Hematopoietic multipotent progenitor cell (in vitro differentiated cells): ENCODE measurements around the gene LRIG3. TPM values are rescaled to one million over a fixed set of nuclear protein-coding genes. Genes with fewer than 3 reads are reported as not detected.
"Not testable (repeated sequence)": the region's sequence is repeated elsewhere in the genome, so short reads cannot be mapped to it uniquely, and the experiment has no call there.

ENCODE experiments used
- DNase-seq, 3 donors: peaks; one replicate each; pipeline ENCODE4 v3.0.0-alpha.2; 2011 to 2015; ENCODE audit warnings: low read depth in 2 of 3, low spot score in 2 of 3
- total RNA-seq: library from RNA; depleted of rRNA; stranded (reverse); fragments of >200 nt; gene quantifications from one replicate; pipeline ENCODE4 v1.2.3, GENCODE V29; 2012

LRIG3 gene
- total RNA-seq, 1 donor: under 0.01 TPM

DNA sequence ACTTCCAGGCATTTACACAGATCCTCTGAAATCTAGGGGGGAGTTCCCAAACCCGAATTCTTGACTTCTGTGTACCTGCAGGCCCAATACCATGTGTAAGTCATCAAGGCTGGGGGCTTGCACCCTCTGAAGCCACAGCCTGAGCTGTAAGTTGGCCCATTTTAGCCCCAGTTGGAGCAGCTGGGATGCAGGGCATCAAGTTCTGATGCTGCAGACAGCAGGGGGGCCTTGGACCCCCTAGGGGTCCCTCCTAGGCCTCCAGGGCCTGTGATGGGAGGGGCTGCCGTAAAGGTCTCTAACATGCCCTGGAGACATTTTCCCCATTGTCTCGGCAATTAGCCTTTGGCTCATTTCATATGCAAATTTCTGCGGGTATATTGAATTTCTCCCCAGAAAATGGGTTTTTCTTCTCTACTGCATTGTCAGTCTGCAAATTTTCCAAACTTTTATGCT lies 59.5 kb downstream of the LRIG3 start:
- no peak for DNase-seq

DNA sequence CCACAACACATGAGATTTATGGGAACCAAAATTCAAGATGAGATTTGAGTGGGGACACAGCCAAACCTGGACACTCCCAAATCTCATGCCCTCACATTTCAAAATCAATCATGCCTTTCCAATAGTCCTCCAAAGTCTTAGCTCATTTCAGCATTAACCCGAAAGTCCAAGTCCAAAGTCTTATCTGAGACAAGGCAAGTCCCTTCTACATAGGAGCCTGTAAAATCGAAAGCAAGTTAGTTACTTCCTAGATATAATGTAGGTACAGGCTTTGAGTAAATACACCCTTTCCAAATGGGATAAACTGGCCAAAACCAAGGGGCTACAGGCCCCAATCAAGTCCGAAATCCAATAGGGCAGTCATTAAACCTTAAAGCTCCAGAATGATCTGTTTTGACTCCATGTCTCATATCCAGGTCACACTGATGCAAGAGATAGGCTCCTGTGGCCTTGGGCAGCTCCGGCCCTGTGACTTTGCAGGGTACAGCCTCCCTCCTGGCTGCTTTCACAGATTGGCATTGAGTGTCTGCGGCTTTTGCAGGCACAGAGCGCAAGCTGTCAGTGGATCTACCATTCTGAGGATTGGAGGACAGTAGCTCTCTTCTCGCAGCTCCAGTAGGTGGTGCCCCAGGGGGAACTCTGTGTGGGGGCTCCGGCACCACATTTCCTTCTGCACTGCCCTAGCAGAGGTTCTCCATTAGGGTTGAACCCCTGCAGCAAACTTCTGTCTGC lies 60.1 kb downstream of the LRIG3 start:
- no peak for DNase-seq

DNA sequence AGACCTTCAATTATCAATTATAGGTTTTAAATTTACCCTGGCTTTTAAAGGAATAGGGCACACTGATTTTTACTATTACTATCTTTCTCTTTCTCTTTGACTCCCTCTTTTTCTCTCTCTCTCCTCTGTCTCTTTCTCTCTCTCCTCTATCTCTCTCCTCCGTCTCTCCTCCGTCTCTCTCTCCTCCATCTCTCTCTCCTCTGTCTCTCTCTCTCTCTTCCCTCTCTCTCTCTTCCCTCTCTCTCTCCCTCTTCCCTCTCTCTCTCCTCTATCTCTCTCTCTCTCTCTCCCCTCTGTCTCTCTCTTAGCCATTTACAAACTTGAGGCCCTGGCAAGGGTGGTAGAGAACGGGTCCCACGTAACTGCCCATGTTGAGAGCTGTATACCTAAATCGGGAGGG lies 62.3 kb downstream of the LRIG3 start:
- DNase-seq: no peak

DNA sequence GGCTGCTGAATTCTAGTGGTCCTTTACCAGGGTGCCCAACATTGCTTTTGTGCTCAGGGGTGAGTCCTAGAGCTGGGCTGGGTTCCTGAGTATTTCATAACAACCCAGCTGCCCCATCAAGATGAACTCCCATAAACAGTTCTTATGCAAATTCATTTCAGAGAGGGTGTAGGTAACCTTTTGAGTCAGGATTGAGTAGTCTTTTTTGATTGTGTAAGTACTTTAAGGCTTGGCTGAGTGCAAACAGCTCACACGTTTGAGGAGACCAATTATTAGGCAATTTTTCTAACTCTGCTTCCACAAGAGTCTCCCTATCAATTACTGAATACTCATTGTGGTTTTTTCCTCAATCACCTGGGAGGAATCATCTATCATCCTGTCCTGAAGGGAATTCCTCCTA lies 63.1 kb downstream of the LRIG3 start:
- DNase-seq: not testable (repeated sequence)

DNA sequence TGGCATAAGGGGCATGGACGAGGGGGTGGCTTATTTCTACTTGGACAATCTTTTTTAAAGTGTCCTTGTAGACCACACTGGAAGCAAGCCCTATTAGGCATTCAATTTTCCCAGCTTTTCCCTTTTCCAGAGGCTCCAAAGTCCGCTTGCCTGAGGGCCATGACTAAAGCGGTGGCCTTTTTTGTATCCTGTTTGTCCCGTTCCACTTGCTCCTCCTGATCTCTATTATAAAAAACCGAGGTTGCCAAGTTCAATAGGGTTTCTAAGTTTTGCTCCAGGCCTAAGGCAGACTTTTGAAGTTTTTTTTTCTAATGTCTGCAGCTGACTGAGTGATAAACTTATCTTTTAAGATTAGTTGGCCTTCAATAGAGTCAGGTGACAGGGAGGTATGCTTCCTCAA lies 64.7 kb downstream of the LRIG3 start:
- not testable (repeated sequence) for DNase-seq

DNA sequence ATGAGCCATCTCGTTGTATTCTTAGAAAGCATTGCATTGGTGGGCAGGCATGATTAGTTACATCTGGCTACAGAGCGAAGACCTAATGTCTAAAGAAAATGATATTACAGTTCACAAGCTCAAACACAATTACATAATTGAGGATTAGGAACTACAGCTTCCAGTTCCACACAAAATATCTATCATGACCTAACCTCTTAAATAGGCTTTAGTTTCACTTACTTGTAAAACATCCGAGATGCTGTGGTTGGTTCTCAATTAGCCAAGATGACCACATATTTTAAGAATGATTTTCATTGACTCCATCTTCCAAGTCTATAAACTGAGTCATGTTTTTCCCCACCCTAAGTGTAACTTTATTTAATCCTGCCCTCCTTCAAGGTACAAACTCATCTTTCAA lies 69.5 kb downstream of the LRIG3 start:
- DNase-seq: no peak

DNA sequence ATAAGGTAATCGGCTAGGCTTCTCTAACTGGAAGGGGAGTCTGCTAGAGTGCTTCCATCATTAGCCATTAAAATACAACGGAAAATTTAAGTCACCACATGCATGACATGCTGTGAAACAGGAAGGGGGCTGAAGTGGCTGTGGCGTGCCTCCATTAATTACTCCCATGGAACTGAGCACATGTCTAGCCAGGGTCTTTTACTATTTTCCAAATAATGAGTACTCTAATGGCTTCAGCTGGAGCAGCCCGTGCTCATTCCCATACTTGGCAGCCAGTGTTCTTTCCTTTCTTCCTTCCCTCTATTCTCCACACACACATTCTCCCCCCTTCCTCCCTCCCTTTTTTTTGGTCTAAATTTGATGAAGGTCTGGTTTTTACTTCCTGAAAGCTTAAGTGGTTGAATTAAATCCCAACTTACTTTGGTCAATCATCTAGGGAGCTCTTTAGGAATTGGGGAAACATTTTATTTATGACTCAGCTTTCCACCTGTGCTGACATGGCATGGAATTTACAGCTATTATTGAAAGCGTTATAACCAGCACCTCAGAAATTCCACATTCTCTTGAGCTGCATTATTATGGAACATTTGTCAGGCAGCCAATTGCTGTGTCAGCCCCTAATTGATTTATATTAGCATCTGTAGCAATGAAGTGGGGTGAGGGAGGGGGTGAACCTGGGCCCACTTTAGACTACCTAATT lies 72.3 kb downstream of the LRIG3 start:
- no peak for DNase-seq

DNA sequence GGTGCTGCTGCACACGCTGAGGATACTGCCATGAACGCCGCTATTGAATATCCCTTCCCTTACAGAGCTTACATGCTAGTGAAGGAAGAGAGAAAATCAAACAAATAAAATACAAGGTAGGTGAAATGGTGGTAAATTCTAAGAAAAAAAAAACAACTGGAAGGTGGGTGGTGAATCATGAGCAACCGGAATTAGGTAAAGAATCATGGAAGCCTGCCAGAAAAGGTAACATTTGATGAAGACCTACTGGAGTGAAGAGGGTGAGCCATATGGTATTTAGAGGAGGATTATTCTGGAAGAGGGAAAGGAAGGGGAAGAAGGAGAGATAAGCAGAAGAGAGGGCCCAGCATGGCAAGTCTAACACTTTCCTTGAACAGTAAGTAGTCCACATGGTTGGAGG lies 76.1 kb downstream of the LRIG3 start:
- DNase-seq: no peak

DNA sequence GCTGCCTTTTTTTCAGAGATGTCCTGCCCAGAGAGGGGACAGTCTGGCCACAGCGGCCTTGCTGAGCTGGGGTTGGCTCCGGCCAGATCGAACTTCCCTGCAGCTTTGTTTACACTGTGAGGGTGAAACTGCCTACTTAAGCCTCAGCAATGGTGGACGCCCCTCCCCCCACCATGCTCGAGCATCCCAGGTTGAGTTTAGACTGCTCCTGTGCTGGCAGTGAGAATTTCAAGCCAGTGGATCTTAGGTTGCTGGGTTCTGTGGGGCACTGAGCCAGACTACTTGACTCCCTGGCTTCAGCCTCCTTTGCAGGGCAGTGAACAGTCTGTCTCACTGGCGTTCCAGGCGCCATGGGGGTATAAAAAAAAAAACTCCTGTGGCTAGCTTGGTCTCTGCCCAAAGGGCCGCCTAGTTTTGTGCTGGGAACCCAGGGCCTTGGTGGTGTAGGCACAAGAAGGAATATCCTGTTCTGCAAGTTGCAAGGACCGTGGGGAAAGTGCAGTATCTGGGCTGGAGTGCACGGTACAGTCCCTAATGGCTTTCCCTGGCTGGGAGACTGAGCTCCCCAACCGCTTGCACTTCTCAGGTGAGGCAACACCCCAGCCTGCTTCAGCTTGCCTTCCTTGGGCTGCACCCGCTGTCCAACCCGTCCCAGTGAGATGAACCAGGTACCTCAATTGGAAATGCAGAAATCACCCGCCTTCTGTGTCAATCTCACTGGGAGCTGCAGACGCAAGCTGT lies 79.1 kb downstream of the LRIG3 start:
- DNase-seq: no peak

DNA sequence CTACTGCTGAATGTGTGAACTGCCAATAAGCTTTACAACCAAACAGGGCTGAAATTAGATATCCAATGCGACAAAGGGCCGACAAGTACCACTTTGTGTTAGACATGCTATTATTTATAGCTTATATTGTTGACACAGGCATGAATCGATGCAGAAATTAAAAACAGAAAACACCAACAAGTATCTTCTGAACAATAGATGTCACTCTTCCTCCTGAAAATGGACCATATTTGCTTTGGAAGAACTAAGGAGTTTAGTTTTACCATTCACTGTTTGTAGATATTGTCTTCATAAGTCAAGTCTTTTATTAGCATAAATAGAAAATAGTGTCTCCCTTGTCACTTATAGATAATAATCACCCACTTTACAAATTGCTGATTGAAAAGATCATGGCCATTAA lies 86.5 kb downstream of the LRIG3 start:
- no peak for DNase-seq

DNA sequence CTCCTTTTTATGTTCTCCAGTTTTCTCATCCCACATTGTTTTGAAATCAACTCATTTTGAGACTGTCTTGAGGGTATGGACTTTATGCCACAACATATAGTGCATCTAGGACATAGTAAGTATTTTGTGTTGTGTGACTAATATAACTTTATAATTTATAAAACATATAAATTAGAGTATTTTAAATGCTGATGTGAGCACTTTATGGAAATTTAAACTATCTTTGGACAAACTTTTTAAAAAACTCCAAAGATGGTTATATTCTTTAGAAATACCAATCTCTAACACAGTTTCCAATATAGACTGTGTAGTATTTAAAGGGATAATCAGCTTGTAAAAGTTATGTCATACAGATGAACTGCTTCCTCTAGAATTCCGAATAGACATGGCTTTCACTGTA lies 87.4 kb downstream of the LRIG3 start:
- no peak for DNase-seq
